Hippocampal formation (tissue), 2 donors: ENCODE data around the gene CARMIL1.

Experiments used
- DNase-seq, 2 donors: peaks; one replicate each; lab custom pipeline; 2025; lab: John Stamatoyannopoulos, UW

CARMIL1 gene

DNA sequence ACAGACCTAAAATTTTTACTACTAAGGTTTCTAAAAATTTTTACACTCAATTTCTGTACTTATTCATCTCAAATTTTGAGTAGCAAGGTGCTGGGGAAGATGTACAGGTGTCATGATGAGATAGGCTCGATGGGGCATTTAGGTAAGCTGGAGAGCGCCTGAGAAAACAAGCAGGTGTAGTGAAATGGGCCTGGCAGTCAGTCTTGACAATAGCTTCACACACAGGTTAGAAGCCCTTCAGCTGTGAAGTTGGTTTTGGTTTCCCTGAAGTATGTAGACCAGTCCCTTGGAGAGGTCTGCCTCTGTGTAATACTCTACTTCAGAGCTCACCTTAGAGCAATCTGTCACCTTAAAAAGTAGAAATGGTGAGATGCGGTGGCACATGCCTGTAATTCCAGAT, 228.9 kb downstream of the CARMIL1 start:
- DNase-seq: no peak

DNA sequence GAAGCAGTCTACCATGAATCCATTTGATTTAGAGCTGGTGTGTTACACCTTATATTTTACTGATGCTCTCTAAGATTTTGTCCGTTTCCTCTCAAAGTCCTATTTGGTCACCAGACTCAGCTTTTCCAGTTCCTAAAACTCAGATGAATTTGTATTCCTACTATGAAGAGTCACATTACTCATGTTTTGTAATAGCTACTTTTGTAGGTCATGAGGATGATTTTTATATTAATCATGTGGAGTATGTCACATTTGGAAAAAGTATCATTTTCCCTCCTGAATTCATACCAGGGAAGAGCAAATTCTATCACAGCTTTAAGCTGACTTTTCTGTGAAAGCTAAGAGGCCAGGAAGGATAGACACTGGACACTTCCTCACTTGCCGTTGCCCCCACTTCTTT, 232.2 kb downstream of the CARMIL1 start:
- DNase-seq: no peak

DNA sequence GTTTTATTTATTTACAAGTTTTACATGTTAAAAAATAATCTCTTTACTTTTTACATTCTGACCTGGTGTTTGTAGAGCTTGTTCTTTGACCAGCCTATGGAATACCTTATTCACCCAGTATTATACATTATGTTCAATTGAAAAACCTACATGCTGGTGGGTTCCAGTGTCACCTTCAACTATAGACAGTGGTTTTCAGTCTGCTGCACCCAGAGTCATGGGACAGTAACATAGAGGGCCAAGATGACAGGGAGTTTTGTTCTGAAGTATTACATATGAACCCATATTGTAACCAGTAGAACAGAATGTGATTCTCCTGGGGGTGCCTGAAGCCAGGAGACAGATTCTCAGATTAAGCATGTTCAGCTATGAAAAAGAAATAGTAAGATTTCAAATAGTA, 233.4 kb downstream of the CARMIL1 start:
- no peak for DNase-seq

GRCh38 chr6:25519856-25520255, 240.7 kb downstream of the CARMIL1 start:
- DNase-seq: no peak

DNA sequence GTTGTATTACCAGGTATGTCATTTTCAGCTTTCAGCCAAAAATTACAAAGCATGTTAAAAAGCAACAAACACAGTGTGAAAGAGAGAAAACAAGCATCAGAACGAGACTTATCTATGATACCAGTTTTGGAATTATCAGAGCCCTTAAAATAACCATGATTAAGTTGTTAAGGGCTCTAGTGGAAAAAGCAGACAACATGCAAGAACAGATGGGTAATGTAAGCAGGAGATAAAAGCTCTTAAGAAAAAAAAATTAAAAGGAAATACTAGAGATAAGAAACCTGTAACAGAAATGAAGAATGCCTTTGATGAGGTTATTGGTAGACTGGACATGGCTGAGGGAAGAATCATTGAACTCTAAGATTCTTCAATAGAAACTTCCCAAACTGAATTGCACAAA, 245.4 kb downstream of the CARMIL1 start:
- DNase-seq: no peak

DNA sequence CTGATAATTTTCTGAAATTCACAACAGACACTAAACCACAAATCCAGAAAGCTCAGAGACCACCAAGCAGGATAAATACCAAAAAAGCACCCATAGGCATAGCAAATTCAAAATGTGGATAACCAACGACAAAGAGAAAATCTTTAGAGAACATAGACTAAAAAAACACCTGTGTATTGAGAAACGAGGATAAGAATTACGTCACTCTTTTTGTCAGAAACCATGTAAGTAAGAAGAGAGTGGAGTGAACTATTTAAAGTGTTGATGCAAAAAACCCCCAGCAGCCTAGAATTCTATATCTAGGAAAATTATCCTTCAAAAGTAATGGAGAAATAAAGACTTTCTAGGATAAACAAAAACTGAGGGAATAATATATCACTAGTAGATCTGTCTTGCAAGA, 245.9 kb downstream of the CARMIL1 start:
- DNase-seq: no peak

DNA sequence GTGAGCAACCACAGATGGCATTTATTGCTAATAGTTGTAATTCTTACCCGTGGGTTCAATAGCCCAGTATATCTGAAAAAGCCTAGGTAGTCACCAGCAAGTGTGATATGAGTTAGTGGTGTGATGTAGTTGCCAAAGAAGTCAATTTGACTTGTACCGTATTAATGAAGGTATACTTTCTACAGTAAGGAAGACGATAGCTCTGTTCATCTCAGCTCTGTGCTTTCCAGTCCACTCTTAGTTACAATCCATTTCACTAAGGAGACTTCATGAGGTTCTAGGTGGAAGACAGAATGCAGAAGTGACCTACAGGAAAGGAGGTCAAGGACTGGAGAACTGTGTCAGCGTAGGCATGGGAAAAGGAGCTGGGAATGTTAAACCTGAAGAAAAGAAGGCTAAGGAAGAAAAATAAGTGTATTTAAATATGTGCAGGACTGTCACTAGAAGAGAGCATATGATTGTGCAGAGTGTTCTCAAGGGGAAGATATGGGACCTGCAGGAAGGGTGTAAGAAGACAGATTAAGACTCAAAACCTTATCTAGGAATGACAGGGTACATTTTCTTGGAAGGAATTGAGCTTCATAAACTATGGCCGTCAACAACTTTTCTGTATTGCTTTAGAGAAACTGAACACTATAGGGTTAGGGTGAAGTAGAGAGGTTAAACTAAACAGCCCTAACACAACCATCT, 255.9 kb downstream of the CARMIL1 start:
- no peak for DNase-seq

GRCh38 chr6:25535632-25536225, 256.6 kb downstream of the CARMIL1 start:
- no peak for DNase-seq

DNA sequence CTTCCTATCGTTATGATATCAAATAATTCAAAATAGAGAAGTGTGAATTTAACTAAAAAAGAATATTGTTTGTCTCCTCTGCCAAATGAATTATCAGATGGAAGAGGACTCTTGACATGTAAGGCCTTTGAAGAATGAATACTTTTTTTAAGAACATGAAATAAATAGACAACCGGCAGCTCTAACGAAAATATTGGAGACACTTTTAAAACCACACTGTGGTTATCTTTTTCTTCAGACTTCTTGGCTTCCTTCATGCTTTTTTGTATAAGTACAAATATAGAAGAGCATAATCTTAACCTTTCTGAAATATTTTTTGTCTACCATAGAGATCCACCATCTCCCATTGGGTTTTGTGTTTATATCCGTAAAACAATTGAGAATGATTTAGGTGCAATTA, 257.6 kb downstream of the CARMIL1 start:
- DNase-seq: no peak

GRCh38 chr6:25537349-25538018, 258.3 kb downstream of the CARMIL1 start:
- no peak for DNase-seq

DNA sequence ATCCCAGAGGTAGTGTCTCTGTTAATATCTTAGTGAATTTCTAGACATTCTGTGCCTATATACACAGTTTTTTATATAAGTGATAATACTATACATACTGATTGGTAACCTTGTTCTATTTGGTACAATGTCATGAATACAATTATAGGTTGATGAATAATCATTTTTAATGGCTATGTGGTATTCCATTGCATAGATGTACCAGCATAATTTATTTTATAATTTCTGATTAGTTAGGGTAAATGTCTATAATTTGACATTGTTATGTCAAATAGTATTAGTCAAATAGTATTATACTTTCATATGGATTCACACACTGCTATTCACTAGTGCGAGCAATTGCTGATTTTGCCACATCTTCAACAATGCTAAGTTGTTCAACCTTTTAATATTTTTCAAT, 262.1 kb downstream of the CARMIL1 start:
- no peak for DNase-seq

GRCh38 chr6:25542984-25543910, 264.1 kb downstream of the CARMIL1 start:
- no peak for DNase-seq

GRCh38 chr6:25544833-25545232, 265.7 kb downstream of the CARMIL1 start:
- no peak for DNase-seq

- no peak for DNase-seq
These were observed 268.6 kb downstream of the CARMIL1 start for GRCh38 chr6:25547797-25548196.

DNA sequence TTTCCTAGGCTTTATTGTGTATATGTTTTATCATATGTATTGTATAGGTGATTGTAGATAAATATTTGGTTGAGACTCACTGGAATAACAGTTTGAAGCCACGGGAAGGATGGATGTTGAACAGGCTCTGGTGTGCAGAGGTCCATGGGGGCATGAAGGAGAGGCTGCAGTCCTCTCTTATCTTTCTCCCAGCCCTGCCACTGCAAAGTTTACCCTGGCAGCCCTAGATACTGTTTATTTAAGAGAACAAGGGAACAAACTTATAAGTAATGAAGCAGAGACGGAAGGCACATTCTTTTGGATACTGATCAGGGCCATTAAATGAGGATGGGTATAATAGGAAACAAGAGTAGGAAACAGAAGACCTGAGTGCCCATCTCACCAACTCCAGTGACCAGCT, 269.3 kb downstream of the CARMIL1 start:
- DNase-seq: no peak

DNA sequence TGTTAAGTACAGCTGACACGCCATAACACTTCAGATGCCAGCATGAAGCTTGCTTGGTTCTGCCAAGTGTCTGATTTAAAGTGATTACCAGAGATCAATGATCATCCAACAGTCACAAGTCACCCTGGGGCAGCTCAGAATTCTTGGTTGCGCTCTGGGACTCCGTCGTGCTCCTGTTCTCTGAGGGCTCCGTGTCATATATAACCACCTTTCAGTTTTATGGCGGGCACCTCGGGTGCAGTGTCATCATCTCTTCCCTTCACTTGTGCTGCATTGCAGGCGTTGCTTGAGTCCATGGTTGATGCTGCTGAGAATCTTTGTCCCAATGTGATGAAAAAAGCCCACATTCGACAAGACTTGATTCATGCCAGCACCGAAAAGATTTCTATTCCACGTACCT, 271.5 kb downstream of the CARMIL1 start:
- no peak for DNase-seq

DNA sequence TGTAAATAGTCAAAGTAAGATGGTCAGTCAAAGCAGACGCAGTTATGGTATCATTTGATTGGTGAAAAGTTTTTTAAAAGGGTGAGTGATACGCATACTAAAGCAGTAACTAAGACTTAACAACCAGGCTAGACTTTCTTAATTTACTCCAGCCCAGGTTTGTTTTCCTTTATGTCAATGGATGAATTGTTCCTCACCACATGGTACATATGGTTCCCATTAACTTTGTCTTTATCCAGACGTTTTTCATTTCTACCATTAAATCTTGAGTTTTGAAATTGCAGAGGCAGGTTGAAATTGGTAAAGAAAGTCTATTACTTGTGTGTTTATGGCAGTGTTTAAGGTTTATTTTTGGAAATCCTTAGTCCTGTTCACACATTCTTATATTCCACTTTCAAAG, 274.3 kb downstream of the CARMIL1 start:
- DNase-seq: no peak

- DNase-seq: no peak
These were observed 276.0 kb downstream of the CARMIL1 start for GRCh38 chr6:25555188-25555587.

DNA sequence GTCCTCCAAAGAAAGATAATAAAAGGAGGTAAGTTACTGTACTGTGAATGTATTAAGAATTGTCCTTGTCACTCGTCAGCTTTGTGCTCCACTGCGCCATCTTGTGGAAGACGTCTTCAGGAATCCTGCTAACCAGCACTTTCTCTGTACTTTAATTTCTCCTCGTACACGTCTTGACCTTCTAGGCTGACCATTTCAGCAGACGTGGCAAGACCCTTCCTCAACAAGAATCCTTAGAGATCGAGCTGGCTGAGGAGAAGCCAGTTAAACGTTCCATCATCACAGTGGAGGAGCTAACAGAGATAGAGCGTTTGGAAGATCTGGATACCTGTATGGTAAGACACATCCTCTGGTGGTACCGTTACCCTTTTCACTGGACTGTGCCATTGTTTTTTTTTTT, 277.3 kb downstream of the CARMIL1 start:
- peak; percentile 48 to 54 for DNase-seq

DNA sequence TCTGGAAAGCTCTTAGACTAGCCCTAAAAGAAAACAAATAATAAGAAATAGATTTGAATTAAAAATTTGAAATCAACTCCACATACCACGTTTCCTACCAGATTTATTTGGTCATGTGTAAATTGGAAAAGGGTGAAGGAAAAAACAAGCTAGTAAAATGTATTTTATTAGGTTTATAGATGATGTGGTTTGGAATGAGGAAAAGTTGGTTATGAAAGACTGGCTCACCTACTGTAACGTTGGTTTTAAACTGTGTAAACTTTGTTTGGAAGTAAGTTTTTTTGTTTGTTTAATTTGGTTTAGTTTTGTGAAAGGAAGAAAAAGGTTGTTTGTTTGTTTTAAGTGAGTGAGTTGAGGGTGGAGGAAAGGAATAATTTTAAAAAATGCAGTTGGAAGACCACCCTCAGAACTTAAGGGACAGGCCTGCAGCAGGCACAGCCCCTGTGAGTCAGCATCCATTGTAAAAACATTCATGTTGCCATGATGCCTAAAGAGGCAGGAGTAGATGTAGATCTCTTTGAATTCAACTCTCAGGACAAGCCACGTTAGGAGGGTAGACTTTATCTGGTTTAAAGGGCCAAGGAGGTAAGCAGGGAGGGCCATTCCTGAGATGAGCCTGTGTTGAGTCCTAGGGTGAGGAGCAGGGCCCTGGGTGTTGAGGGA, 279.1 kb downstream of the CARMIL1 start:
- no peak for DNase-seq

DNA sequence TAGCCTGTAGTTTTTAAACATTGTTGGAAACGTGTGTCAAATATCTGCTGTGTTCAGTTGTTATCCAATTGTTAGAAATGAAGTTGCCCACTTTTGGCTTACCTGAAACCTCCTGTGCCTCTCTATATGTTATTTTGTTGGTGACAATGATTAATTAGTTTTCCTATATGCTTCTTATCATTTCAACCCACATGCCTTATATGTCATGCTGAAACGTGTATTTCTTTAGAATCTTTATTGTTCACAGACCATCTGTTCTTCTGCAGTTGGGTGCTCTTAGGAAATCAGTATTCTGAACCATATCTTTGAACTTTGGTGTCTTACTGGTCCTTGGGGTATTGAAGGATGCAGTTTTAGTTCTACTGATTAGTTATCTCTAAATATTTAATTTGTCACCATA, 281.7 kb downstream of the CARMIL1 start:
- DNase-seq: no peak

DNA sequence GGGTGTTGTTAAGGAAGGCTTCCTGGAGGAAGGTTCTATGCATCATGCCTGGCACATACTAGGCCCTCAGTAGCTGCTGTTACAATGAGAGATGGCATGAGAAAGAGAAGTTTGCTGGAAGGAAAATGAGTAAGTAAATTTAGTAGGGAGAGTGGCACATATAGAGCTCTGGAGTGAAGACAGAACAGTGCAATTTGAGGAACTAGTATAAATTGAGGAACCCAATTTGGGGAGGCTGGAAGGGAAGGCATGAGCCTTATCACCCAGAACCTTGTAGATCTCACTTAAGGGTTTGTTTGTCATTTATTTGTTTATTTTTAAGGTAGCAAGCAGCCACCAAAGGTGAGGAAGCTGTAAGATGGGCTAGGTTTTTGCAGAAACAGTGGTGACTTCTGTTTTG, 285.8 kb downstream of the CARMIL1 start:
- no peak for DNase-seq
